Measurements from ENCODE around the gene C12orf42.

The C12orf42 gene

DNA sequence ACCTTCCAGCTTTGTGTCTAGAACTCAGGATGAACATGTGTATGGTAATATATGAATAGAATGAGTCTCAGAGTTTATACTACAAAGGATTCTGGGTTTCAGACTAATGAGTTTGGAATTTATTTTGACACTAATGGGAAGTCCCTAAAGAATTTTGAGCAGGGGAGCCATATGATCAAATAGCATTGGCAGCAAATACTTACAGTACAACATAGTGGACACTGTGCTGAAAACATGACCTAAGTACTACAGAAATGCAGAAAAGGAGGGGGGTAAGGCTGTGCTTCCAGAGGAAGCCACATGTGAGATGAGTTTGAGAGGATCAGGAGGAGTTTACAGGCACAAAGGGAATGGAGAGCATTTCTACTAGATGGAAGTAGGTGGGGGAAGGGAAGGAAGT lies 225.8 kb downstream of the C12orf42 start:
- peak; percentile 74 for DNase-seq (ENCODE audit: low read depth, low spot score)

DNA sequence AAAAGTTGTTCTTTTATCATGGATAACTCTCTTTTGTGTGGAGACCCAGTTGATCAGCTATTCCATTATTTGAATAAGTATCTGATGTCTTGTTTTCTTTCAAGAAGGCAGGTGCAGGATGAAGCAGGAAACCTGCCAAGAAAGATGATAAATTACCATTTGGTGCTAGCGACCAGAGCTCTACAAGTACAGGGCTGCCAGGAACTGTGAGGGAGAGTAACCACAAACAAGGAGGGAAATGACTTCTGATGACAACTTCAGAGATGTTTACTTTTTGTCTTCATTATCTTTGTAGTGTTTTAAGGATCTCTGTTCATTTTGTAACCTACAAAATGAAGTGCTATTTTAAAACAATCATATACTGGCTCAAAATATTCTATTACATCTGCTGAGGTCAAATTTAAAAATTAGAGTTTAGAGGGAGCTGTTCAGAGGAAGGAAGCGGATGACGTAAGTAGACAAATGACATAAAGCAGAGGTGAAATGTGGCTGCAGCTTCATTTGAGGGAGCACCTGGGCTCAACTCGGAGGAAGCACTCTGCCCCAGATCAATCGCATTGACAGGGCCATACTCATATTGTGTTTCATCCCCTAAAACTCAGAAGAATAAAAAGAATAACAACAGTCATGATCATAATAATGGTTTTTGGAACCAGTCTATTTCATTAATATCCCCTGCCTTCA lies 226.8 kb downstream of the C12orf42 start:
- DNase-seq (ENCODE audit: low read depth, low spot score), result no peak

DNA sequence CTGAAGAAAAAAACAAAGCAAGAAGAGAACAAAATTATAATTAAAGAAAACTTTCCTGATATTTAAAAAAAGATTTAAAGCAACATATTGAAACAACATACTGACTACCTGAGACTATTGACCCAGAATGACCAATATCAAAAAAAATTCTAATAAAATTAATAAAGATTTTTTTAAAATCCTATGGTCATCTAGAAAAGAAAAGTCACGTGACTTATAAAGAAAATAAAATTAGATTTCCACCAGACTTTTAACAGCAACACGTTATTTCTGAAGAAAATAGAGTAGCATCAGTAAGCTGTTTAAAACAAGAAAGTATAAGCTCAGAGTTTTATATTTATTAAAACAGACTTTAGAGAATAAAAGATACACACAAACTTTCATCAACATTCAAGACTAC lies 238.0 kb downstream of the C12orf42 start:
- DNase-seq (ENCODE audit: low read depth, low spot score), result no peak
